Suprapubic skin (tissue), 4 donors: Measurements from ENCODE around the gene COX4I1. TPM values are rescaled to one million over a fixed set of nuclear protein-coding genes. Genes with fewer than 3 reads are reported as not detected.

ENCODE experiments used
- DNase-seq, 2 donors: peaks; one replicate each; pipeline ENCODE4 v3.0.0-alpha.2; 2019; ENCODE audit warnings: low spot score in 2 of 2
- H3K27ac ChIP-seq: fragments of 200-600 bp; sonication (generic); one replicate; pipeline ENCODE4 v1.5.1; 2019
- H3K27me3 ChIP-seq: fragments of 200-600 bp; sonication (generic); one replicate; pipeline ENCODE4 v1.5.1; 2019
- H3K36me3 ChIP-seq: fragments of 200-600 bp; sonication (generic); one replicate; pipeline ENCODE4 v1.5.1; 2019
- H3K4me1 ChIP-seq: fragments of 200-600 bp; sonication (generic); one replicate; pipeline ENCODE4 v1.5.1; 2019
- H3K4me3 ChIP-seq: fragments of 200-600 bp; sonication (generic); one replicate; pipeline ENCODE4 v1.5.1; 2019; ENCODE audit warnings: mild to moderate bottlenecking
- H3K9me3 ChIP-seq: fragments of 200-600 bp; sonication (generic); one replicate; pipeline ENCODE4 v1.5.1; 2019
- CTCF ChIP-seq, 2 donors: fragments of 200-600 bp in 1 of 2; fragments of 450-650 bp in 1 of 2; sonication (generic) in 1 of 2; IDR thresholded peaks; one replicate each; pipeline ENCODE4 v1.5.1; 2016 to 2019; ENCODE audit warnings: antibody characterized with exemption in 2 of 2, mild to moderate bottlenecking in 1 of 2, moderate library complexity in 1 of 2
- EP300 ChIP-seq: sonication (generic); formaldehyde crosslinking; IDR thresholded peaks from one replicate; pipeline ENCODE4 v1.6.1; 2017; ENCODE audit warnings: antibody characterized with exemption
- POLR2A ChIP-seq, 2 donors: fragments of 450-650 bp; IDR thresholded peaks; one replicate each; pipeline ENCODE4 v1.6.1; 2017; ENCODE audit warnings: antibody characterized with exemption in 2 of 2, mild to moderate bottlenecking in 2 of 2, moderate library complexity in 2 of 2
- POLR2AphosphoS5 ChIP-seq, 3 donors: sonication (generic); formaldehyde crosslinking; IDR thresholded peaks; one replicate each; pipeline ENCODE4 v1.6.1; 2017; ENCODE audit warnings: antibody characterized with exemption in 3 of 3
- WGBS: methylation state at CpG from one replicate; pipeline ENCODE4 v1.1.5; 2018; 5-methylcytosine and 5-hydroxymethylcytosine counted together
- total RNA-seq, 4 donors: library from RNA; depleted of rRNA; stranded (reverse); fragments of >200 nt; gene quantifications; one replicate each; pipeline ENCODE4 v1.1.0, GENCODE V29; 2016

The COX4I1 gene
- total RNA-seq, 4 donors from 2014 or later, result 369 to 505 (median 459) TPM

GRCh38 chr16:85842848-85843247 lies 43.4 kb downstream of the COX4I1 start:
- H3K27me3 ChIP-seq, result peaks cover 51% of the 10 kb centered on the region
- H3K27ac ChIP-seq, result no peak overlapping the region
- H3K36me3 ChIP-seq, result no peaks in the 10 kb centered on the region
- no peaks in the 10 kb centered on the region for H3K9me3 ChIP-seq
- H3K4me3 ChIP-seq, result no peak overlapping the region
- DNase-seq, result no peak
- TF ChIP-seq POLR2A (IDR thresholded peaks at IDR 0.05) (no peak), POLR2AphosphoS5 (IDR thresholded peaks at IDR 0.05) (no peak), EP300 (no peak), CTCF (IDR thresholded peaks at IDR 0.05) (no peak)
- 86% methylated on average over 9 of the region's 9 CpGs for WGBS
- no peaks in the 10 kb centered on the region for H3K4me1 ChIP-seq

GRCh38 chr16:85843471-85844168 lies 44.1 kb downstream of the COX4I1 start:
- Histone ChIP-seq H3K4me1 (no peaks in the 10 kb centered on the region), H3K9me3 (no peaks in the 10 kb centered on the region), H3K27me3 (peaks cover 49% of the 10 kb centered on the region), H3K36me3 (no peaks in the 10 kb centered on the region), H3K27ac (no peak overlapping the region), H3K4me3 (no peak overlapping the region)
- 88% methylated on average over 11 of the region's 11 CpGs for WGBS
- DNase-seq, result no peak
- TF ChIP-seq CTCF (IDR thresholded peaks at IDR 0.05), result no peak
- no peak for TF ChIP-seq POLR2AphosphoS5 (IDR thresholded peaks at IDR 0.05)
- no peak for TF ChIP-seq EP300
- no peak for TF ChIP-seq POLR2A (IDR thresholded peaks at IDR 0.05)

- no peaks in the 10 kb centered on the region for H3K4me1 ChIP-seq
- H3K36me3 ChIP-seq, result no peaks in the 10 kb centered on the region
- TF ChIP-seq CTCF (IDR thresholded peaks at IDR 0.05), result no peak
- TF ChIP-seq EP300, result no peak
- no peak for TF ChIP-seq POLR2AphosphoS5 (IDR thresholded peaks at IDR 0.05)
- no peak for TF ChIP-seq POLR2A (IDR thresholded peaks at IDR 0.05)
- no peak for DNase-seq
- H3K4me3 ChIP-seq, result no peak overlapping the region
- no peaks in the 10 kb centered on the region for H3K9me3 ChIP-seq
- H3K27me3 ChIP-seq, result peaks cover 52% of the 10 kb centered on the region
- H3K27ac ChIP-seq, result no peak overlapping the region
Measured at GRCh38 chr16:85844169-85844481, 44.6 kb downstream of the COX4I1 start.

GRCh38 chr16:85844786-85845185 lies 45.3 kb downstream of the COX4I1 start:
- H3K4me3 ChIP-seq, result no peak overlapping the region
- no peaks in the 10 kb centered on the region for H3K36me3 ChIP-seq
- TF ChIP-seq EP300 (no peak), POLR2AphosphoS5 (IDR thresholded peaks at IDR 0.05) (no peak), POLR2A (IDR thresholded peaks at IDR 0.05) (no peak), CTCF (IDR thresholded peaks at IDR 0.05) (no peak)
- H3K27ac ChIP-seq, result no peak overlapping the region
- no peak for DNase-seq
- 25% methylated on average over 15 of the region's 15 CpGs for WGBS
- no peaks in the 10 kb centered on the region for H3K4me1 ChIP-seq
- no peaks in the 10 kb centered on the region for H3K9me3 ChIP-seq
- peaks cover 49% of the 10 kb centered on the region for H3K27me3 ChIP-seq

GRCh38 chr16:85845266-85845665 lies 45.8 kb downstream of the COX4I1 start:
- Histone ChIP-seq H3K36me3 (no peaks in the 10 kb centered on the region), H3K27me3 (peaks cover 49% of the 10 kb centered on the region), H3K9me3 (no peaks in the 10 kb centered on the region), H3K27ac (no peak overlapping the region), H3K4me1 (no peaks in the 10 kb centered on the region), H3K4me3 (no peak overlapping the region)
- DNase-seq, result no peak
- TF ChIP-seq POLR2A (IDR thresholded peaks at IDR 0.05), result no peak
- TF ChIP-seq CTCF (IDR thresholded peaks at IDR 0.05), result no peak
- TF ChIP-seq EP300, result no peak
- no peak for TF ChIP-seq POLR2AphosphoS5 (IDR thresholded peaks at IDR 0.05)
- 73% methylated on average over 20 of the region's 20 CpGs for WGBS
